Rectal smooth muscle tissue (tissue), 1 donor: Measurements from ENCODE around the gene PTCD3.

Experiments used
- H3K27ac ChIP-seq: one replicate; pipeline ENCODE4 v1.7.0; 2013; ENCODE audit warnings: low read depth, low read length, inconsistent platforms
- H3K27me3 ChIP-seq: one replicate; pipeline ENCODE4 v1.7.0; 2013; ENCODE audit warnings: low read length; ENCODE audit not compliant: control insufficient read depth, insufficient read depth
- H3K36me3 ChIP-seq: one replicate; pipeline ENCODE4 v1.7.0; 2013; ENCODE audit warnings: low read length; ENCODE audit not compliant: control insufficient read depth, insufficient read depth
- H3K4me1 ChIP-seq: one replicate; pipeline ENCODE4 v1.7.0; 2013; ENCODE audit warnings: low read length; ENCODE audit not compliant: control insufficient read depth, insufficient read depth
- H3K4me3 ChIP-seq: one replicate; pipeline ENCODE4 v1.7.0; 2013; ENCODE audit warnings: low read length
- H3K9ac ChIP-seq: one replicate; pipeline ENCODE4 v1.7.0; 2013; ENCODE audit warnings: low read length

PTCD3 gene

DNA sequence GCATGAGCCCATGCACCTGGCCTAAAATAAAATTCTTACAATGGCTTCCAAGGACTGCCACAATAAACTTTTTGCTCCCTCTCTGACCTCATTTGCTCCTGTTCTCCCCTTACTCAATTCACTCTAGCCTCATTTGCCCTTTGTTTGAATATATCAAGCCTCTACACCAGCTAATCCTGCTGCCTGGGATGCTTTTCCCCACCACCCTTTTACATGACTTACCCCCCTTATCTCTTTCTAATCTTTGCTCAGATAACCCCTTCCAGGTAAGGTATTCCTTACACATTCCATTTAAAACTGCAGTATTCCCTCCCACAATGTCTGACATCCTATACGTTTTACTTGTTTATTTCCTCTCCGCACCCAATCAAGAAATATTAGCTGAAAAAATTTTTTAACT is 66.6 kb downstream of the PTCD3 start:
- peaks cover 11% of the 10 kb centered on the region for H3K36me3 ChIP-seq
- H3K27ac ChIP-seq, result no peak overlapping the region
- no peak overlapping the region for H3K4me3 ChIP-seq
- no peak overlapping the region for H3K9ac ChIP-seq
- no peaks in the 10 kb centered on the region for H3K4me1 ChIP-seq
- H3K27me3 ChIP-seq, result no peaks in the 10 kb centered on the region

DNA sequence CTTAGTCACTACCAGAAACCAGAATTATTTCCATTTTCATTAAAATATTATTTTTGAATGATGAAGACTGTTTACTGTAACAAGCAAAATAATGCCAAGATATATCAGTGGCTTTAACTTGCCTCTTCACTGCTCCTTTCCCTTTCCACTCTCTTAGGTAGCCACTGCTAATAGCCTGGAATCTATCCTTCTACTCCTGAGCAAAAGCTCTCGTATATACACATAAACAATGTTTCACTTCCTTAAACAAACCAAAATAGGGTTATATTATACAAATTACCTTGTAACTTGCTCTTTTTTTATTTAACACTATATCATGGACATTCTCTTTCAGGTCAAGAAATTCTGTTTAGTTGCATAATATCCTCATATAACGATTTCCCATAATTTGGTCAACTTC is 68.4 kb downstream of the PTCD3 start:
- Histone ChIP-seq H3K27me3 (no peaks in the 10 kb centered on the region), H3K4me3 (no peak overlapping the region), H3K9ac (no peak overlapping the region), H3K36me3 (peaks cover 5% of the 10 kb centered on the region), H3K27ac (no peak overlapping the region), H3K4me1 (no peaks in the 10 kb centered on the region)

DNA sequence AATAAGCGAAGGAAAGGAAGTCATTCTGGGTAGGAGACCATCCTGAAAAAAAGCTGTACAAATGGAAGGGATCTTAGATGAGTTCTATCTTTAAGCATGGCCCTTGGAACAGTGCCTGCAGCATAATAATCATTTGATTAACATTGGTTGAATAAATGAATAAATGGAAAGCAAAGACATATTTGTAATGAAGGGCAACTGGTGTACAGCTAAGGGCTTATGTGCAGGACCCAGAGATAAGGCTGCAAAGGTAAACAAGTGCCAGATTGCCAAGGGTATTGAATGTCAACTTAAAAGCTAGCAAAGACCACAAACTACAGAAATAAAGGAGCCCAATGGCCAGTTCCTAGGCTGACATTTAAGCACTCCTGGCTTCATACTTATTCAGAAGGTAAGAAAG is 69.8 kb downstream of the PTCD3 start:
- Histone ChIP-seq H3K36me3 (no peaks in the 10 kb centered on the region), H3K27me3 (no peaks in the 10 kb centered on the region), H3K4me1 (no peaks in the 10 kb centered on the region), H3K4me3 (no peak overlapping the region), H3K27ac (no peak overlapping the region), H3K9ac (no peak overlapping the region)

DNA sequence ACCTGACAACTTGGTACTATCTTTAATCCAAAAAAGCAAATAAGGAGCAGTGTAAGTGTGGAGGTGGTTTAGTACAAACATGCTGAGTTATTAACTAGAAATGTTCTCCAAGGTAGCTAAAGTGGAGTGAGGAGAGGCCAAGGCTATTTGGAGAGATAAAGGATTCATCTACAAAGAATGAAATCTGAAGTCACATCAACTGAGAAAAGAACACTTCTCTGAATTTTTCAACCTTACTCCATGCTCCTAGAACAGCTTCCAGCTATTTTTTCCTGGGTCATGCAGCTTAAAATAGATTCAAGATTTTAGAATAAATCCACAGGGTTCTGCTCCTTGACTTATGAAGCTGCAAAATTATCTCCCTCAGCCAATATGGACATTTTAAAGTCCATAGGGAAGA is 70.6 kb downstream of the PTCD3 start:
- Histone ChIP-seq H3K4me3 (no peak overlapping the region), H3K27me3 (no peaks in the 10 kb centered on the region), H3K27ac (no peak overlapping the region), H3K9ac (no peak overlapping the region), H3K4me1 (no peaks in the 10 kb centered on the region), H3K36me3 (no peaks in the 10 kb centered on the region)

DNA sequence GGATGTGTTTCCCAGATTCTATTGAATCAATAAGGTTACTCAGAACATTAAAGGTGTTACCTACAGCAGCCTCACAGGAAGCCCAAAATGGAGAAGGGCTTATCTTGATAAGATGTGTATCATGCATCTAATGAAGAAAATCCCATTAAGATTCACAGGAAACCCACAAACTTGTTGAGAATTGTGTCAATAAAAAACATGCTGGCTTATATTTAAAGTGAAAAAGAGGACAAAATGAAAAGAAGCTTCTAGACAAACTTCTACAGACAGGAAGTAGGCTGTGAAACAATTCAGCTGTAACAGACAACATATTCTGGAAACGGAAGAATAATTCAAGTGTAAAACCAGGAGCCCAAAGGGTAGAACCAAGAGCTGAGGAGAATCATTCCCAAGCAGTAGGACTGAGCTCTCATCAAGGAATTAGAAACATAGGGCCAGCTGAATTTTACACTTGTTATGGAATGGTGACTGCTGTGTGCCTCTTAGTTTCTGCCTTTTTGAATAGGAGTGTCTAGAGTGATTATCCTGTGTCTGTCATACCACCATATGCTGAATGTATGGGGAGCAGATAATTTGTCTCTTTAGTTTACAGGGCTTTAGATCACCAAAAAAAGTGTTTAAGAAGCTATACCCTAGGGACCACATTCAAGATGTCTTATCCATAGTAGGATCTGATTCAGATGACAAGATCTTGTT is 79.6 kb downstream of the PTCD3 start:
- Histone ChIP-seq H3K4me1 (peaks cover 10% of the 10 kb centered on the region), H3K27me3 (no peaks in the 10 kb centered on the region), H3K27ac (no peak overlapping the region), H3K4me3 (no peak overlapping the region), H3K9ac (no peak overlapping the region), H3K36me3 (peaks cover 4% of the 10 kb centered on the region)

DNA sequence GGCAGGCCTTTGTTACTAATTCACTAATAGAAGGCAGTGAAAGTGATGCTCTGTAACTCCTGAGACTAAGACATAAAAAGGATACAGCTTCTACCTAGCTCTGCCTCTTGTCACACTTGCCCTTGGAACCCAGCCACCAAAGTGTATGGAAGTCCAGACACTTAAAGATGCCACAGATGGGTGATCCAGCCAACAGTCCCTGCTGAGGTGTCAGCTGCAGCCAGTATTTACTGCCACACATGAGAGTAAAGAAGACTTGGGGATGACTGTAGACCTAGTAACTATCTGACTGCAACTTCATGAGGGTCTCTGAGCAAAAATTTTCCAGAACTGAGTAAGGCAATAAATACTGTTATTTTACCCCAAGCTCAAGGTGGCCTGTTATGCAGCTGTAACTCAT is 80.4 kb downstream of the PTCD3 start:
- Histone ChIP-seq H3K27ac (no peak overlapping the region), H3K4me1 (peaks cover 10% of the 10 kb centered on the region), H3K36me3 (peaks cover 4% of the 10 kb centered on the region), H3K9ac (no peak overlapping the region), H3K27me3 (no peaks in the 10 kb centered on the region), H3K4me3 (no peak overlapping the region)

DNA sequence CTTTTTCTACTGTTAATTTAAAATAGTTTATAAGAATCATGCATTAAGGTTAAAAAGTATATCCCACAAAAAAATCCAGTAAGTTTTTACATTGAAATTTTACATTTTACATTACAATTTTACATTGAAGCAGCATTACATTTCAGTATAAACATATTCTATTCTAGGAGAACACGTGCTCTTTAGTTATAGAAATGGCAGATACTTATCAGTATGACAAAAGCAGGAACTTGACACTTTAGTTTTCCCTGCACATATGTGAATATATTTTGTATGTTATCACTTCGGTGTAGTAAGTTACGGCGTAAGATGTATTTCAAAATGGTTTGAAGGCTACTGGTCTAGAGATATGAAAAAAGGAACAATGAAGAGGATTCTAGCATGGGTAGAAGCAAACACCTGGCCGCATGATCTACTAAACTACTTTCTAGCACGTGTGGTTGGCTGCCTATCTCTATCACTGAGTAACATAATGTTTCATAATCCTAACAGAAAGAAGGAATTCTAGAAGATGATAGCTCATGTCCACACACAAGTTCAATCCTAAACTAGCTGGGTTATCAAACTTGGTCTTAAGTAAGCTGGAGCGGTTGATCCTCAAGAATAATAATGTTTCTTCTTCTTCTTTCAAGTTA is 83.9 kb downstream of the PTCD3 start:
- no peak overlapping the region for H3K9ac ChIP-seq
- no peaks in the 10 kb centered on the region for H3K27me3 ChIP-seq
- no peak overlapping the region for H3K27ac ChIP-seq
- peaks cover 20% of the 10 kb centered on the region for H3K4me1 ChIP-seq
- no peak overlapping the region for H3K4me3 ChIP-seq
- H3K36me3 ChIP-seq, result peaks cover 4% of the 10 kb centered on the region
